Prostate gland (tissue), 2 donors: Measurements from ENCODE around the gene AOC1. TPM values are rescaled to one million over a fixed set of nuclear protein-coding genes. Genes with fewer than 3 reads are reported as not detected.

Source experiments
- DNase-seq: peaks from one replicate; pipeline ENCODE4 v3.0.0-alpha.2; 2019; ENCODE audit warnings: low spot score
- H3K27ac ChIP-seq, 2 donors: fragments of 200-600 bp; sonication (generic); 2 replicates each; pipeline ENCODE4 v1.5.1; 2017 to 2019
- H3K27me3 ChIP-seq: fragments of 200-600 bp; sonication (generic); replicated peaks from 2 replicates; pipeline ENCODE4 v1.5.1; 2019; ENCODE audit not compliant: insufficient read depth
- H3K36me3 ChIP-seq, 2 donors: fragments of 200-600 bp; sonication (generic); 1 replicate in 1 of 2; 2 replicates in 1 of 2; pipeline versions ENCODE4 v1.5.1 to v1.8.1; 2017 to 2019
- H3K4me1 ChIP-seq: fragments of 200-600 bp; sonication (generic); replicated peaks from 2 replicates; pipeline ENCODE4 v1.5.1; 2019
- H3K4me3 ChIP-seq, 2 donors: fragments of 200-600 bp; sonication (generic); 2 replicates each; pipeline ENCODE4 v1.5.1; 2017 to 2019
- H3K9me3 ChIP-seq: fragments of 200-600 bp; sonication (generic); 2 replicates; pipeline ENCODE4 v1.5.1; 2017
- POLR2A ChIP-seq: fragments of 450-650 bp; IDR thresholded peaks from one replicate; pipeline ENCODE4 v1.6.1; 2016; ENCODE audit warnings: antibody characterized with exemption, mild to moderate bottlenecking
- POLR2AphosphoS5 ChIP-seq: sonication (generic); formaldehyde crosslinking; IDR thresholded peaks from one replicate; pipeline ENCODE4 v1.6.1; 2017; ENCODE audit warnings: antibody characterized with exemption
- WGBS: methylation state at CpG from one replicate; pipeline ENCODE4 v1.1.5; 2018; 5-methylcytosine and 5-hydroxymethylcytosine counted together
- intact Hi-C: fragments of 100-400 bp; cut with DNase I; formaldehyde crosslinking; loops from one replicate; pipeline ENCODE4 v1.14.2; 2022
- total RNA-seq, 2 donors: library from RNA; depleted of rRNA; stranded (reverse); fragments of >200 nt; gene quantifications; one replicate each; pipeline ENCODE4 v1.1.0, GENCODE V29; 2016
- TF ChIP-seq, protein P1 (sequence below), 4 experiments: fragments of 200-600 bp in 2 of 4; fragments of 450-650 bp in 2 of 4; sonication (generic) in 2 of 4; IDR thresholded peaks; 1 replicate in 3 of 4; 2 replicates in 1 of 4; pipeline ENCODE4 v1.5.1; 2016 to 2019; ENCODE audit warnings: antibody characterized with exemption in 4 of 4, mild to moderate bottlenecking in 2 of 4, moderate library complexity in 2 of 4

AOC1 gene
- total RNA-seq, 2 donors from 2014 or later = 2.1 to 3.1 TPM

DNA sequence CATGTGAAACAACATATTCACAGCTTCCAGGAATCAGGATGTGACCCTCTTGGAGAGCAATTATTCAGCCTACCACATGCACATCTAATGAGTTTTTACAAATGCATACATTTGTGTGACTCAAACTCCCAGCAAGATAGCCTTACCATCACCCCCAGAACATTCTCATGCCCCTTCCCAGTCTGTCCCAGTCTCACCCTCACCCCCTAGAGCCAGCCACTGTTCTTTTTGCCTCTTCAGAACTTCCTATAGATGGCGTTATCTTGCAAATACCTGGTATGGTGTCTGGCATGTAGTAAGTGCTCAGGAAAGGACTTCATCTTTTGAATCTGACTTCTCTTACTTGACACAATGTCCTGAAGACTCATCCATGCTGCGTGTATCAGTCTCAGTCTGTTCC lies 23.9 kb upstream of the AOC1 start:
- no peak for TF ChIP-seq POLR2AphosphoS5
- TF ChIP-seq, protein P1, sequence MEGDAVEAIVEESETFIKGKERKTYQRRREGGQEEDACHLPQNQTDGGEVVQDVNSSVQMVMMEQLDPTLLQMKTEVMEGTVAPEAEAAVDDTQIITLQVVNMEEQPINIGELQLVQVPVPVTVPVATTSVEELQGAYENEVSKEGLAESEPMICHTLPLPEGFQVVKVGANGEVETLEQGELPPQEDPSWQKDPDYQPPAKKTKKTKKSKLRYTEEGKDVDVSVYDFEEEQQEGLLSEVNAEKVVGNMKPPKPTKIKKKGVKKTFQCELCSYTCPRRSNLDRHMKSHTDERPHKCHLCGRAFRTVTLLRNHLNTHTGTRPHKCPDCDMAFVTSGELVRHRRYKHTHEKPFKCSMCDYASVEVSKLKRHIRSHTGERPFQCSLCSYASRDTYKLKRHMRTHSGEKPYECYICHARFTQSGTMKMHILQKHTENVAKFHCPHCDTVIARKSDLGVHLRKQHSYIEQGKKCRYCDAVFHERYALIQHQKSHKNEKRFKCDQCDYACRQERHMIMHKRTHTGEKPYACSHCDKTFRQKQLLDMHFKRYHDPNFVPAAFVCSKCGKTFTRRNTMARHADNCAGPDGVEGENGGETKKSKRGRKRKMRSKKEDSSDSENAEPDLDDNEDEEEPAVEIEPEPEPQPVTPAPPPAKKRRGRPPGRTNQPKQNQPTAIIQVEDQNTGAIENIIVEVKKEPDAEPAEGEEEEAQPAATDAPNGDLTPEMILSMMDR (IDR thresholded peaks at IDR 0.05) = no peak
- TF ChIP-seq POLR2A = no peak
- H3K4me3 ChIP-seq = no peak overlapping the region
- intact Hi-C loops = no loop called here
- no peak overlapping the region for H3K27ac ChIP-seq
- H3K9me3 ChIP-seq = no peaks in the 10 kb centered on the region
- DNase-seq = no peak
- H3K4me1 ChIP-seq = no peaks in the 10 kb centered on the region
- WGBS = 95% methylated on average over 2 of the region's 2 CpGs
- H3K27me3 ChIP-seq = no peaks in the 10 kb centered on the region
- no peaks in the 10 kb centered on the region for H3K36me3 ChIP-seq

DNA sequence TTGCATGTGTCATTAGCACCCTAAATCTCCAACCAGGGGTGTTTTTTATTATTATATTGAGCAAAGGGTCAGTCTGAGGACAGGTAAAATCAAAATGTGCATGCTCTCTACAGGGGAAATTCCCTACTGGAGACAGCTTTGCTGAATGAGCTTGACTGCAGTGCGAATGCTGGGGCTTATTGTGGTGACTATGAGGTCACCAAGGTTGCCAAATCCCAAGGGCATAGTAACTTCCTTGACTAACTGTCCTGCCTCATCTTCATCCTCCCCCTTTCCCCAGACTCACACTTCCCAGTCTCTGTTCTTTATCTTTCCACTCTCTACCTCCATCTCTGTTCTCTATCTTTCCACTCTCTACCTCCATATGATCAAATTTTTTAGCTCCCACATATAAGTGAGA lies 22.9 kb upstream of the AOC1 start:
- no peaks in the 10 kb centered on the region for H3K36me3 ChIP-seq
- TF ChIP-seq, protein P1 (IDR thresholded peaks at IDR 0.05) = no peak
- TF ChIP-seq POLR2A (no peak), POLR2AphosphoS5 (no peak)
- DNase-seq = no peak
- H3K4me3 ChIP-seq = no peak overlapping the region
- H3K27me3 ChIP-seq = no peaks in the 10 kb centered on the region
- H3K9me3 ChIP-seq = no peaks in the 10 kb centered on the region
- WGBS = 88% methylated on average over 1 of the region's 1 CpG
- intact Hi-C loops = no loop called here
- H3K27ac ChIP-seq = no peak overlapping the region
- H3K4me1 ChIP-seq = no peaks in the 10 kb centered on the region

DNA sequence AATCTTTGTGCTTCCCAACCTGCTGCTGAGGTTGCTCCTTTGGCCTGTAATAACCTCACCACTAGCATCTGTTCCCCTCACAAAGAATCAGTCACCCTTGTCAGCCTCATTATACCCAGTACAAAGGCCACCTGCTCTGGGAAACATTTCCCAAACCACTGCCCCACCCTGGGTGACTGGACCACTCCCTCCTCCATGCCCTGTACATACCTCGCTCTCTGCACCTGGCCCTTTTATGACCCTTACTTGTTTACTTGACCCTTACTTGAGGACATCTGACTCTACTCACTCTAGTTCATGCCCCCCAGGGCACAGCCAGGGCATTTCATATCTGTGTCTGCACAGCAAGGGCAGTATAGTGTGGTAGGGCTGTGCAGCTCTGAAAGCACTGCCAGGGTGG lies 21.4 kb upstream of the AOC1 start:
- Histone ChIP-seq H3K36me3 (no peaks in the 10 kb centered on the region), H3K4me1 (no peaks in the 10 kb centered on the region), H3K27ac (no peak overlapping the region), H3K27me3 (no peaks in the 10 kb centered on the region), H3K9me3 (no peaks in the 10 kb centered on the region), H3K4me3 (no peak overlapping the region)
- no peak for DNase-seq
- intact Hi-C loops = no loop called here
- 76% methylated on average over 1 of the region's 1 CpG for whole genome bisulfite sequencing
- TF ChIP-seq, protein P1 (IDR thresholded peaks at IDR 0.05) = no peak
- TF ChIP-seq POLR2A (no peak), POLR2AphosphoS5 (no peak)

DNA sequence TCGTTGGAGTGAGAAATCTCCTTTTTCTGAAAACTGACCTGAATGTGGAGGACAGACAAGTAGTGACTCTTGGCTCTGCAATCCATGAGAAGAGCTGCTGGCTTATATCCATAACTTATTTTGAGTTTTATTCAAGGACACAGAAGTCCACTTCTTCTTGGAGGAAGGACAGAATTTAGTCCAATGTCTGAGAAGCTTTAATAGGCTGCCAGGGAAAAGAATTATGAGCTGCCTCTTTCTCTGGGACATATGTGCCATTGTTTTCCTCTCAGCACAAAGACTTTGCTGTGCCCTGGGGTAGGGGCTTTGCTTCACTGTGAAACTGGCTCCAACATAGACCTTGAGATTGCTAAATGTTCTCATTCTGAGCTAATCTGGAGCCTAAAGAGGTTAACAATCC lies 20.5 kb upstream of the AOC1 start:
- H3K27me3 ChIP-seq = no peaks in the 10 kb centered on the region
- WGBS = 30% methylated on average over 1 of the region's 1 CpG
- H3K27ac ChIP-seq = no peak overlapping the region
- TF ChIP-seq, protein P1 (IDR thresholded peaks at IDR 0.05) = no peak
- TF ChIP-seq POLR2A (no peak), POLR2AphosphoS5 (no peak)
- no peak for DNase-seq
- H3K4me3 ChIP-seq = no peak overlapping the region
- intact Hi-C loops = no loop called here
- H3K4me1 ChIP-seq = no peaks in the 10 kb centered on the region
- H3K36me3 ChIP-seq = no peaks in the 10 kb centered on the region
- no peaks in the 10 kb centered on the region for H3K9me3 ChIP-seq

DNA sequence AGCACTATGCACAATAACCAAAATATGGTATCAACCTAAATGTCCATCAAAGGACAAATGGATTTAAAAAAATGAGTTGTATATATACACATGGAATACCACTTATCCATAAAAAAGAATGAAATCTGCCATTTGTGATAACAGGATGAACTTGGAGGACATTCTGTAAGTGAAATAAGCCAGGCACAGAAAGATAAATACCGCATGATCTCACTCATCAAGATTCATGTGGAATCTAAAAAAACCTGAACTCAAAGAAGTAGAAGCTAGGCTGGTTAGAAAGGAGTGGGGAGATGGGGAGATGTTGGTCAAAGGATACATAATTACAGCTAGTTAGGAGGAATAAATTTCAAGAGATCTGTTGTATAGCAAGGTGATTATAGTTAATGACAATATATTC lies 17.3 kb upstream of the AOC1 start:
- Histone ChIP-seq H3K4me1 (no peaks in the 10 kb centered on the region), H3K27me3 (no peaks in the 10 kb centered on the region), H3K9me3 (no peaks in the 10 kb centered on the region), H3K4me3 (no peak overlapping the region), H3K36me3 (no peaks in the 10 kb centered on the region), H3K27ac (no peak overlapping the region)
- no peak for DNase-seq
- intact Hi-C loops = no loop called here
- TF ChIP-seq, protein P1 (IDR thresholded peaks at IDR 0.05) = no peak
- TF ChIP-seq POLR2AphosphoS5 = no peak
- TF ChIP-seq POLR2A = no peak
- 90% methylated on average over 1 of the region's 1 CpG for WGBS
